PC-9 (cell line): ENCODE data around the gene PDIA4. TPM values are rescaled to one million over a fixed set of nuclear protein-coding genes. Genes with fewer than 3 reads are reported as not detected.

Source experiments
- BruUV-seq: library from RNA; stranded (reverse); fragments of 400-500 nt; replicated peaks from 2 replicates; lab custom pipeline; 2021; lab: Mats Ljungman, UMichigan
- CTCF ChIA-PET: fragments of 300-600 bp; sonication (Branson Sonifier 250); formaldehyde crosslinking; loops from one replicate; lab custom pipeline; 2022; ENCODE audit warnings: antibody characterized with exemption; lab: Charles Lee
- POLR2A ChIA-PET: fragments of 300-600 bp; sonication (Branson Sonifier 250); formaldehyde crosslinking; loops from one replicate; lab custom pipeline; 2022; ENCODE audit warnings: antibody characterized with exemption; ENCODE audit not compliant: unreplicated experiment; lab: Charles Lee
- DNase-seq, 2 experiments: peaks; one replicate each; pipeline versions ENCODE4 v3.0.0 to v3.0.0-alpha.2; 2015 to 2022; ENCODE audit warnings: mixed read lengths in 1 of 2
- H2AFZ ChIP-seq: fragments of 200-600 bp; sonication (generic); 2 replicates; pipeline ENCODE4 v1.8.1; 2017; ENCODE audit warnings: antibody characterized with exemption
- H3F3A ChIP-seq: fragments of 200-600 bp; sonication (generic); 2 replicates; pipeline ENCODE4 v1.8.1; 2017; ENCODE audit warnings: antibody characterized with exemption, mild to moderate bottlenecking, low read depth; ENCODE audit not compliant: insufficient read depth
- H3K27ac ChIP-seq: fragments of 200-600 bp; sonication (generic); 2 replicates; pipeline ENCODE4 v1.6.1; 2016; ENCODE audit warnings: mixed run types
- H3K27me3 ChIP-seq: fragments of 200-600 bp; sonication (generic); 2 replicates; pipeline ENCODE4 v1.6.1; 2016; ENCODE audit warnings: low read depth, mixed run types; ENCODE audit not compliant: insufficient read depth
- H3K36me3 ChIP-seq: fragments of 200-600 bp; sonication (generic); 2 replicates; pipeline ENCODE4 v1.6.1; 2016; ENCODE audit warnings: low read depth, mixed run types
- H3K4me1 ChIP-seq: fragments of 200-600 bp; sonication (generic); replicated peaks from 2 replicates; pipeline ENCODE4 v1.6.1; 2016; ENCODE audit warnings: mixed run types; ENCODE audit not compliant: insufficient read depth
- H3K4me2 ChIP-seq: fragments of 200-600 bp; sonication (generic); 2 replicates; pipeline ENCODE4 v1.6.1; 2017; ENCODE audit warnings: mixed run types
- H3K4me3 ChIP-seq: fragments of 200-600 bp; sonication (generic); 2 replicates; pipeline ENCODE4 v1.6.1; 2016; ENCODE audit warnings: mixed run types
- H3K79me2 ChIP-seq: fragments of 200-600 bp; sonication (generic); 2 replicates; pipeline ENCODE4 v1.6.1; 2017; ENCODE audit warnings: low read depth, mixed run types
- H3K9me2 ChIP-seq: fragments of 200-600 bp; sonication (generic); 2 replicates; pipeline ENCODE4 v1.8.1; 2017; ENCODE audit warnings: mild to moderate bottlenecking; ENCODE audit not compliant: insufficient read depth
- H3K9me3 ChIP-seq: fragments of 200-600 bp; sonication (generic); 2 replicates; pipeline ENCODE4 v1.8.1; 2016; ENCODE audit warnings: low read depth; ENCODE audit not compliant: insufficient read depth
- H4K20me1 ChIP-seq: fragments of 200-600 bp; sonication (generic); 2 replicates; pipeline ENCODE4 v1.8.1; 2017; ENCODE audit not compliant: insufficient read depth
- EZH2 ChIP-seq: fragments of 200-600 bp; sonication (generic); IDR thresholded peaks from 2 replicates; pipeline ENCODE4 v1.8.0; 2017; ENCODE audit warnings: antibody characterized with exemption, low read depth
- intact Hi-C: fragments of 100-400 bp; cut with micrococcal nuclease; formaldehyde crosslinking; loops from one replicate; pipeline ENCODE4 v1.10.0; 2022; ENCODE audit not compliant: unreplicated experiment
- total RNA-seq: library from RNA; stranded (reverse); gene quantifications from 2 replicates; pipeline ENCODE4 v1.2.3, GENCODE V29; 2021
- TF ChIP-seq, protein P1 (sequence below): fragments of 200-600 bp; sonication (generic); conservative IDR thresholded peaks from 2 replicates; pipeline ENCODE4 v1.6.1; 2017; ENCODE audit warnings: mixed run types, antibody characterized with exemption, mild to moderate bottlenecking, moderate library complexity

PDIA4 gene
- total RNA-seq, 1 experiment from 2014 or later, result 221 TPM

DNA sequence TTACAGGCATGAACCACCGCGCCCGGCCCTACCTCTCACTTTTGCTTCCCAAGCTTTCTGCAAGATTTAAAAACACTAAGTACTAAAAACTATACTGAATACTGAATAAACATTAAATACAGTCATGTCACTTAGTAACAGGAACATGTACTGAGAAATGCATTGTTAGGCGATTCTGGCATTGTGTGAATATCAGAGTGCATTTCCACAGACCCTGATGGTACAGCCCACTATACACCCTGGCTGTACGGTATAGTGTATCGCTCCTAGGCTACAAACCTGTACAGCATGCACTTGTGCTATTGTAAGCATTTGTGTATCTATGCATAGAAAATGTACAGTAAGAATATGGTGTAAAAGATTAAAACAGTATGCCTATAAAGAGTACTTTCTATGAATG is 29.1 kb downstream of the PDIA4 start:
- Histone ChIP-seq H3K27me3 (no peaks in the 10 kb centered on the region), H3K9me3 (no peaks in the 10 kb centered on the region), H3K27ac (no peak overlapping the region), H2AFZ (no peak overlapping the region), H3K4me1 (no peaks in the 10 kb centered on the region), H4K20me1 (no peaks in the 10 kb centered on the region), H3K9me2 (no peaks in the 10 kb centered on the region), H3K79me2 (no peaks in the 10 kb centered on the region), H3F3A (peaks cover 22% of the 10 kb centered on the region; the same call in 1 of the 2 replicates), H3K4me3 (no peak overlapping the region), H3K36me3 (peaks cover 18% of the 10 kb centered on the region), H3K4me2 (no peak overlapping the region)
- ChIA-PET POLR2A (no interaction called here), CTCF (no interaction called here)
- DNase-seq, result no peak
- TF ChIP-seq, protein P1, sequence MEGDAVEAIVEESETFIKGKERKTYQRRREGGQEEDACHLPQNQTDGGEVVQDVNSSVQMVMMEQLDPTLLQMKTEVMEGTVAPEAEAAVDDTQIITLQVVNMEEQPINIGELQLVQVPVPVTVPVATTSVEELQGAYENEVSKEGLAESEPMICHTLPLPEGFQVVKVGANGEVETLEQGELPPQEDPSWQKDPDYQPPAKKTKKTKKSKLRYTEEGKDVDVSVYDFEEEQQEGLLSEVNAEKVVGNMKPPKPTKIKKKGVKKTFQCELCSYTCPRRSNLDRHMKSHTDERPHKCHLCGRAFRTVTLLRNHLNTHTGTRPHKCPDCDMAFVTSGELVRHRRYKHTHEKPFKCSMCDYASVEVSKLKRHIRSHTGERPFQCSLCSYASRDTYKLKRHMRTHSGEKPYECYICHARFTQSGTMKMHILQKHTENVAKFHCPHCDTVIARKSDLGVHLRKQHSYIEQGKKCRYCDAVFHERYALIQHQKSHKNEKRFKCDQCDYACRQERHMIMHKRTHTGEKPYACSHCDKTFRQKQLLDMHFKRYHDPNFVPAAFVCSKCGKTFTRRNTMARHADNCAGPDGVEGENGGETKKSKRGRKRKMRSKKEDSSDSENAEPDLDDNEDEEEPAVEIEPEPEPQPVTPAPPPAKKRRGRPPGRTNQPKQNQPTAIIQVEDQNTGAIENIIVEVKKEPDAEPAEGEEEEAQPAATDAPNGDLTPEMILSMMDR, result no peak
- no peak for TF ChIP-seq EZH2
- BruUV-seq, result no TSS peak
- intact Hi-C loops, result no loop called here

DNA sequence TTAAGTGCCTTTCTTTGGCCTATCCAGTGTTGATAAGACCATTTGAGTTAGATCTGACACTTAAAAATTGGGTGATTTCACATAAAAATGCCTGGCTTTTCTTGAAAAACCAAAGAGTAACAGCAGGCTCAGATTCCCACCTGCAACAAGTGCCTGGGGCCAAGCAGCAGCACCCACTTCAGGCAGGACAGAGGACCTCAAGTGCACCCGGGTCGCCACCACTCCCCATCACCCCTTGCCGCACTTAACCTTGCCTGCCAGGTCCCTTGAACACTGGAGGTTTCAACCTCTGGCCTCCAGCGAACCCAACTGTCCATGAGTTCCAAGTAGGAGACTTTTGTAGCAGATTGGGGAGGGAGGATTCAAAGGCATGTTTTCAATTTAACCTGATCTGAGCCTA is 30.8 kb downstream of the PDIA4 start:
- Histone ChIP-seq H3K9me3 (no peaks in the 10 kb centered on the region), H4K20me1 (no peaks in the 10 kb centered on the region), H3K36me3 (peaks cover 1% of the 10 kb centered on the region; the same call in 1 of the 2 replicates), H3K4me2 (no peak overlapping the region), H3K27ac (no peak overlapping the region), H3K4me1 (no peaks in the 10 kb centered on the region), H3K9me2 (no peaks in the 10 kb centered on the region), H3K79me2 (no peaks in the 10 kb centered on the region), H2AFZ (no peak overlapping the region), H3K27me3 (no peaks in the 10 kb centered on the region), H3F3A (peaks cover 17% of the 10 kb centered on the region; the same call in 1 of the 2 replicates), H3K4me3 (no peak overlapping the region)
- DNase-seq, result no peak
- BruUV-seq, result no TSS peak
- no peak for TF ChIP-seq EZH2
- TF ChIP-seq, protein P1, result no peak
- POLR2A ChIA-PET, result no interaction called here
- CTCF ChIA-PET, result interaction anchor here (0.7 kb wide), 1 partner anchor 285 kb away, joined by 5 read pairs; no protein-coding TSS in a partner anchor
- intact Hi-C loops, result no loop called here

DNA sequence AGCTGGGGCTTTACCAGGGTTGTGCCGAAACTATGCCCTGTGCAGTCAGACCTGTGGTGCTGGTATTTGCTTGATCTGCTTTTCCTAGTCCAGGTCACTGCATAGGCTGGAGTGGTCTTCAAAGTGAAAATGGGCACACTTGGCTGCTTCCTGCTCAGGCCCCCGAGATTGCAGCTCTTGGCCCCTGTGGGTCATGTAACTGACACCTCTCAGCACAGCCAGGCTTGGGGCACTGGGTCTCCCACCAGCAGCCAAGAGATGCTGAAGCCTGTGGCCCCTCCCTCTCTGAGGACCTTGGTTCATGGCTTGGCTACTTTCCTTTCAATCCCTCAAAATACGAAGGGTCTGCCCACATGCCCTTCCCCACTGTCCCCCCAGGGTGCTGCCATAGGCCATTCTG is 33.7 kb downstream of the PDIA4 start:
- Histone ChIP-seq H3K4me1 (peaks cover 10% of the 10 kb centered on the region), H2AFZ (peak overlapping the region; percentile 15; the same call in 1 of the 2 replicates), H3K9me2 (no peaks in the 10 kb centered on the region), H3K27ac (no peak overlapping the region), H3F3A (peaks cover 11% of the 10 kb centered on the region; the same call in 1 of the 2 replicates), H3K4me2 (no peak overlapping the region), H3K9me3 (no peaks in the 10 kb centered on the region), H3K27me3 (no peaks in the 10 kb centered on the region), H4K20me1 (no peaks in the 10 kb centered on the region), H3K36me3 (no peaks in the 10 kb centered on the region), H3K79me2 (no peaks in the 10 kb centered on the region), H3K4me3 (no peak overlapping the region)
- BruUV-seq, result no TSS peak
- CTCF ChIA-PET, result no interaction called here
- POLR2A ChIA-PET, result no interaction called here
- intact Hi-C loops, result no loop called here
- no peak for TF ChIP-seq EZH2
- TF ChIP-seq, protein P1, result no peak
- DNase-seq, result no peak
